PFSK-1 (cell line): Measurements from ENCODE around the gene NALCN.

Experiments
- POLR2AphosphoS5 ChIP-seq: IDR thresholded peaks from 2 replicates; pipeline ENCODE4 v1.6.1; 2012; ENCODE audit warnings: low read depth, mild to moderate bottlenecking, control low read depth, low read length, moderate library complexity
- SIN3A ChIP-seq: IDR thresholded peaks from 2 replicates; pipeline ENCODE4 v1.6.1; 2012; ENCODE audit warnings: mild to moderate bottlenecking, low read length, moderate library complexity, borderline replicate concordance; ENCODE audit not compliant: insufficient read depth
- TAF1 ChIP-seq: IDR thresholded peaks from 2 replicates; pipeline ENCODE4 v1.6.1; 2012; ENCODE audit warnings: low read length, control low read depth, borderline replicate concordance; ENCODE audit not compliant: insufficient read depth
- TF ChIP-seq, protein P1 (sequence below), 2 experiments: IDR thresholded peaks; 2 replicates each; pipeline versions ENCODE4 v1.6.1 to v1.8.0; 2011 to 2012; ENCODE audit warnings: low read depth in 2 of 2, low read length in 2 of 2, control low read depth in 1 of 2, inconsistent platforms in 1 of 2, mild to moderate bottlenecking in 1 of 2, moderate library complexity in 1 of 2; ENCODE audit not compliant: insufficient read depth in 1 of 2

DNA sequence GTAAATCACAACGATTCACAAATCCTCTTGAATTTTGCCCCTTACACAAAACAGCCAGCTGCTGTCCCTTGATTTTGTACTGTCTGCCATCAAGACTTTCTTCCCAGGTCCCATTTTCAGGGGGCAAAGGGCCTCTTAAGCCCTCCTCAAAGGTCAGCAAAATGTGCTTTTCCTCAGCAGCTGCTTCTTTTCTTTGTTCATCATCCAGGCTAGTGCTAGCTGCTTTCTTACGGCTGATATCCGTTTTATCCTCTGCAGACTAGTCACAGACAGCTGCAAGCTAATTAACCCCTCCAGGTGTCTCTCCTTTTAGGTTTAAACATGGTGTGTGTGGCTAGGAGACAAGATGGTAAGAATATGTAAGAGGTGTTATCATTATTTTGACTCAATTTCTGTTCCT, 90.9 kb downstream of the NALCN start:
- no peak for TF ChIP-seq POLR2AphosphoS5
- no peak for TF ChIP-seq TAF1
- TF ChIP-seq SIN3A = no peak
- TF ChIP-seq, protein P1, sequence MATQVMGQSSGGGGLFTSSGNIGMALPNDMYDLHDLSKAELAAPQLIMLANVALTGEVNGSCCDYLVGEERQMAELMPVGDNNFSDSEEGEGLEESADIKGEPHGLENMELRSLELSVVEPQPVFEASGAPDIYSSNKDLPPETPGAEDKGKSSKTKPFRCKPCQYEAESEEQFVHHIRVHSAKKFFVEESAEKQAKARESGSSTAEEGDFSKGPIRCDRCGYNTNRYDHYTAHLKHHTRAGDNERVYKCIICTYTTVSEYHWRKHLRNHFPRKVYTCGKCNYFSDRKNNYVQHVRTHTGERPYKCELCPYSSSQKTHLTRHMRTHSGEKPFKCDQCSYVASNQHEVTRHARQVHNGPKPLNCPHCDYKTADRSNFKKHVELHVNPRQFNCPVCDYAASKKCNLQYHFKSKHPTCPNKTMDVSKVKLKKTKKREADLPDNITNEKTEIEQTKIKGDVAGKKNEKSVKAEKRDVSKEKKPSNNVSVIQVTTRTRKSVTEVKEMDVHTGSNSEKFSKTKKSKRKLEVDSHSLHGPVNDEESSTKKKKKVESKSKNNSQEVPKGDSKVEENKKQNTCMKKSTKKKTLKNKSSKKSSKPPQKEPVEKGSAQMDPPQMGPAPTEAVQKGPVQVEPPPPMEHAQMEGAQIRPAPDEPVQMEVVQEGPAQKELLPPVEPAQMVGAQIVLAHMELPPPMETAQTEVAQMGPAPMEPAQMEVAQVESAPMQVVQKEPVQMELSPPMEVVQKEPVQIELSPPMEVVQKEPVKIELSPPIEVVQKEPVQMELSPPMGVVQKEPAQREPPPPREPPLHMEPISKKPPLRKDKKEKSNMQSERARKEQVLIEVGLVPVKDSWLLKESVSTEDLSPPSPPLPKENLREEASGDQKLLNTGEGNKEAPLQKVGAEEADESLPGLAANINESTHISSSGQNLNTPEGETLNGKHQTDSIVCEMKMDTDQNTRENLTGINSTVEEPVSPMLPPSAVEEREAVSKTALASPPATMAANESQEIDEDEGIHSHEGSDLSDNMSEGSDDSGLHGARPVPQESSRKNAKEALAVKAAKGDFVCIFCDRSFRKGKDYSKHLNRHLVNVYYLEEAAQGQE (IDR thresholded peaks at IDR 0.05; ENCODE audit: insufficient read depth in 1 of 2, low read depth in 2 of 2, low read length in 2 of 2) = no peak
